Measurements from ENCODE around the gene ASIC4. TPM values are rescaled to one million over a fixed set of nuclear protein-coding genes. Genes with fewer than 3 reads are reported as not detected.

The ASIC4 gene
- total and polyA plus RNA-seq, 2 of the 8 experiments (the other 6 are each of a cell fraction or from before 2014, with no cell fraction given): 0.12 to 0.22 TPM

DNA sequence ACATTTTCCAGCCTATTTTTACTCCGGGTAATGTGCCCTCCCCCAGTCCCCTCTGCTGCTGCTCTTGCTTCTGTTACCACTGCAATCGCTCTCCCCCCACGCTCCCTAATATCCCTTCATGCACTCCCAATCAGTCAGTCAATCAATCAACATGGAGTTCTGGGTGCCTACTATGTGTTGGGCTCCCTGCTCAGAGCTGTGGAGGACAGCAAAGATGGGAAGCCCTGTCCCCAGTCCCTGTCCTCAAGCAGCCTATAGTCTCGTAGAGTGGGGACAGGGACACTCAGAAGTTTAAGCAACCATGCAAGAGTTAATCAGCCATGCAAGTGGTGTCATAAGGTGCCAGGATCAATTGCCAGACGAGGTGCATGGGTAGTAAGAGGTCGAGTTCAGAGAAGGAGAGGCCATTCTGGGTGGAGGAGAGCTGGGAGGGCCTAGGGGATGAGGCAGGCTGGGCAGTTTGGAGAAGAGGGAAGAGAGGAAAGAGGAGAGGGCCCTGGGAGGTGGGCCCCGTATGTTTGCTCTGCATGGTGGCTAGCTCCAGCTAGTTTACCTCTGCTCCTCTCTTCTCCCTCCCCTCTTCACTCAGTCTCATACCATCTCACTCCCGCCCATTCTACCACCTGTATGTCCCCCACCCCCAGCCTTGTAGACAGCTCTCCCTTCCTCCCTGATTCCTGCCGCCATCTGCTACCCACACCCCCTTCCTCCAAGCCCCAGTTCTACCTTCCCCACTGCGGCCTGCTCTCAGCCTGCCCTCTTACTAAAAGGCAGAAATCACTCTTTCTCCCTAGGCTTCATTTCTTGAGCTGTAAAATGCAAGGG, 3.9 kb downstream of the ASIC4 start:
- Histone ChIP-seq H3K4me3 (ENCODE audit: extremely low read depth in 1 of 4, insufficient read depth in 2 of 4, low read depth in 3 of 4, low read length in 4 of 4) (no peak overlapping the region), H3K9ac (replicated peaks in 1 of 4; ENCODE audit: extremely low read depth in 1 of 4, low read depth in 3 of 4, low read length in 3 of 4) (no peak overlapping the region), H4K91ac (replicated peaks; ENCODE audit: insufficient read length, low read length) (no peak overlapping the region), H2AK5ac (ENCODE audit: low read depth, low read length) (no peak overlapping the region), H2BK5ac (ENCODE audit: low read depth, low read length) (no peak overlapping the region), H4K8ac (ENCODE audit: extremely low read depth, insufficient read depth, low read length) (no peak overlapping the region), H4K5ac (ENCODE audit: insufficient read length, low read depth, low read length) (no peak overlapping the region), H2BK15ac (ENCODE audit: low read length) (peak overlapping the region; percentile 61; the same call in 1 of the 2 replicates), H3K36me3 (ENCODE audit: control insufficient read depth in 2 of 4, insufficient read depth in 4 of 4, low read length in 3 of 4) (no peaks in the 10 kb centered on the region), H3K9me3 (ENCODE audit: insufficient read depth in 2 of 2, low read depth in 1 of 2, low read length in 1 of 2) (no peaks in the 10 kb centered on the region), H3K4me1 (replicated peaks in 1 of 4; ENCODE audit: control insufficient read depth in 3 of 4, insufficient read depth in 4 of 4, low read length in 3 of 4) (peaks cover under 1 to 33% (median 27%) of the 10 kb centered on the region in 4 experiments), H2BK20ac (ENCODE audit: low read length) (0 out of 2 replicates have a peak overlapping the region, but pooled peaks have one; percentile 1), H3K18ac (ENCODE audit: extremely low read depth, low read length) (0 out of 2 replicates have a peak overlapping the region, but pooled peaks have one; percentile 7), H3K27me3 (replicated peaks in 1 of 4; ENCODE audit: control insufficient read depth in 3 of 4, extremely low read depth in 1 of 4, insufficient read depth in 3 of 4, low read length in 3 of 4) (peaks cover 0 to 38% (median 28%) of the 10 kb centered on the region in 4 experiments; a peak in 6 of 7 replicates), H3K4ac (replicated peaks; ENCODE audit: insufficient read length, low read depth, low read length) (no peak overlapping the region), H2BK12ac (ENCODE audit: low read depth, low read length) (0 out of 2 replicates have a peak overlapping the region, but pooled peaks have one; percentile 4), H3K4me2 (ENCODE audit: insufficient read depth in 1 of 2, low read depth in 2 of 2, low read length in 2 of 2) (no peak overlapping the region; a peak in 1 of 4 replicates), H3K23ac (ENCODE audit: insufficient read length) (no peak overlapping the region), H3K14ac (ENCODE audit: insufficient read length) (no peak overlapping the region), H3K27ac (ENCODE audit: low read depth, low read length) (no peak overlapping the region), H3K23me2 (ENCODE audit: low read depth, low read length) (peaks cover 3% of the 10 kb centered on the region; the same call in 1 of the 2 replicates), H4K20me1 (replicated peaks in 1 of 2; ENCODE audit: control insufficient read depth in 1 of 2, insufficient read depth in 2 of 2, low read length in 2 of 2) (peaks cover 2 to 5% of the 10 kb centered on the region in 2 experiments), H3K79me2 (ENCODE audit: control insufficient read depth in 1 of 2, insufficient read depth in 2 of 2, low read length in 2 of 2) (no peaks in the 10 kb centered on the region), H2AFZ (ENCODE audit: low read length) (no peak overlapping the region), H3K56ac (replicated peaks; ENCODE audit: insufficient read length, low read depth, low read length) (no peak overlapping the region), H3K79me1 (ENCODE audit: low read depth, low read length) (no peaks in the 10 kb centered on the region), H2BK120ac (replicated peaks; ENCODE audit: low read depth, low read length) (no peak overlapping the region)
- no peak for FAIRE-seq
- DNase-seq (ENCODE audit: low read depth in 1 of 2, low spot score in 2 of 2): no peak
- CTCF ChIA-PET (ENCODE audit: partially characterized antibody): interaction anchor here (0.7 to 113.1 kb wide), 6 partner anchors 12 to 128 kb away, joined by 3 to 7248 read pairs (median 370); partner anchors contain the start of genes DES, GMPPA and SPEG
- POLR2A ChIA-PET (ENCODE audit: partially characterized antibody): interaction anchor here (0.6 to 5.5 kb wide), 12 partner anchors 8 to 269 kb away, joined by 3 to 36 read pairs (median 3); partner anchors contain the start of gene GMPPA
- 72% methylated on average over 9 of the region's 10 CpGs; no CpG with 5 or more reads in 1 of the 2 experiments for WGBS, 2 experiments (ENCODE audit: extremely low coverage in 1 of 2, insufficient coverage in 1 of 2, insufficient read length in 1 of 2, insufficient replicate concordance in 2 of 2, low coverage in 1 of 2, low lambda C conversion rate in 2 of 2, missing lambda C conversion rate in 1 of 2)
- no peak for TF ChIP-seq EGR1 (IDR thresholded peaks at IDR 0.05; ENCODE audit: borderline replicate concordance, low read depth, low read length)
- no peak for TF ChIP-seq SIX5 (IDR thresholded peaks at IDR 0.05; ENCODE audit: low read depth, low read length)
- no peak for TF ChIP-seq ASH2L (IDR thresholded peaks at IDR 0.05; ENCODE audit: low read length)
- no peak for TF ChIP-seq EZH2 (IDR thresholded peaks at IDR 0.05; ENCODE audit: low read depth, low read length, severe bottlenecking)
- TF ChIP-seq POLR2A (IDR thresholded peaks at IDR 0.05; ENCODE audit: control extremely low read depth in 1 of 2, low read depth in 2 of 2, low read length in 2 of 2): no peak
- TF ChIP-seq TEAD4 (IDR thresholded peaks at IDR 0.05; ENCODE audit: low read depth, low read length): no peak
- TF ChIP-seq TBP (IDR thresholded peaks at IDR 0.05; ENCODE audit: low read depth, low read length): no peak
- TF ChIP-seq POU5F1 (IDR thresholded peaks at IDR 0.05; ENCODE audit: low read depth, low read length): no peak
- no peak for TF ChIP-seq BACH1 (IDR thresholded peaks at IDR 0.05; ENCODE audit: low read length)
- no peak for TF ChIP-seq RFX5 (IDR thresholded peaks at IDR 0.05; ENCODE audit: borderline replicate concordance, low read depth, low read length)
- TF ChIP-seq RNF2 (IDR thresholded peaks at IDR 0.05; ENCODE audit: borderline replicate concordance, low read depth, low read length, missing control alignments, poor library complexity, severe bottlenecking): no peak
- no peak for TF ChIP-seq RBBP5 (IDR thresholded peaks at IDR 0.05; ENCODE audit: borderline replicate concordance, low read depth, low read length)
